ENCODE data around the gene THSD4. TPM values are rescaled to one million over a fixed set of nuclear protein-coding genes. Genes with fewer than 3 reads are reported as not detected.

The THSD4 gene
- total and polyA plus RNA-seq, 9 of the 15 experiments (the other 6 are each of a cell fraction or from before 2014, with no cell fraction given) = 0.04 TPM; not detected in 5

DNA sequence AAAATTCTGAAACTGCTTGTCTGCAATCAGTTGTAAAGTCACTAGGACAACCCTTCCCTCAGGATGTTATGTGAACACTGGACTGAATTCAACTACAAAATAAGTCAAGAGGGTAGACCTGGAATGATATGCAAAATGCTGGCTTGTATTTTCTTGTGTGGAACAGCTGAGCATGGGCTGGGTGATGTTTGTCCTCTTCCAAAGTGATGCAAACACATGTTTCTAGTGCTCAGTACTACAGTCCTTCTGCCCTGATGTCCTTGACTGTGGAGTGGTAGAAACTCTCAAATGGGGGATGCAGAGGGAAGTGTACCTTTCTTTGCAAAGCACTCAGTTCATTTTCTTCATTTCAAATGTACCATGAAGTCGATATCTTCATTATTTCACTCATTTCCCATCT, 258.6 kb downstream of the THSD4 start:
- H3K9ac ChIP-seq (ENCODE audit: insufficient read depth in 1 of 2, low read depth in 2 of 2, low read length in 2 of 2) = no peak overlapping the region
- BruUV-seq (replicated peaks) = no TSS peak
- FAIRE-seq (no peak), DNase-seq (ENCODE audit: extremely low read depth in 1 of 4, low spot score in 3 of 4) (no peak), ATAC-seq (no peak)
- no peaks in the 10 kb centered on the region for H3K9me3 ChIP-seq (replicated peaks; ENCODE audit: control insufficient read depth, insufficient read depth, low read depth, low read length)
- H4K20me1 ChIP-seq (replicated peaks; ENCODE audit: control insufficient read depth, insufficient read depth, low read length) = no peaks in the 10 kb centered on the region
- H3K27ac ChIP-seq (ENCODE audit: extremely low read depth, low read depth, low read length) = no peak overlapping the region
- in situ Hi-C loops (cut with MboI) (no loop called here), intact Hi-C loops (cut with micrococcal nuclease) (no loop called here)
- H3K9me1 ChIP-seq (ENCODE audit: control insufficient read depth, insufficient read depth, low read length) = no peaks in the 10 kb centered on the region
- H2AFZ ChIP-seq (ENCODE audit: low read depth, low read length) = no peak overlapping the region
- no peak overlapping the region for H3K4me2 ChIP-seq (ENCODE audit: insufficient read depth, low read length)
- H3K79me2 ChIP-seq (ENCODE audit: control insufficient read depth, insufficient read depth, low read length) = no peaks in the 10 kb centered on the region
- H3K4me1 ChIP-seq (replicated peaks in 1 of 2; ENCODE audit: control insufficient read depth in 2 of 2, insufficient read depth in 2 of 2, low read length in 2 of 2) = no peaks in the 10 kb centered on the region; a peak in 1 of 5 replicates
- TF ChIP-seq FOXP1 (CRISPR knock-in tag; IDR thresholded peaks at IDR 0.05) (no peak), TRIM28 (IDR thresholded peaks at IDR 0.05) (no peak), ZNF175 (CRISPR knock-in tag; IDR thresholded peaks at IDR 0.05; ENCODE audit: low read depth) (no peak), CBFA2T2 (conservative IDR thresholded peaks at IDR 0.05) (no peak), RBFOX2 (IDR thresholded peaks at IDR 0.05; ENCODE audit: low read depth, low read length) (no peak), CCAR2 (IDR thresholded peaks at IDR 0.05; ENCODE audit: low read depth, low read length) (no peak)
- TF ChIP-seq, protein P1, sequence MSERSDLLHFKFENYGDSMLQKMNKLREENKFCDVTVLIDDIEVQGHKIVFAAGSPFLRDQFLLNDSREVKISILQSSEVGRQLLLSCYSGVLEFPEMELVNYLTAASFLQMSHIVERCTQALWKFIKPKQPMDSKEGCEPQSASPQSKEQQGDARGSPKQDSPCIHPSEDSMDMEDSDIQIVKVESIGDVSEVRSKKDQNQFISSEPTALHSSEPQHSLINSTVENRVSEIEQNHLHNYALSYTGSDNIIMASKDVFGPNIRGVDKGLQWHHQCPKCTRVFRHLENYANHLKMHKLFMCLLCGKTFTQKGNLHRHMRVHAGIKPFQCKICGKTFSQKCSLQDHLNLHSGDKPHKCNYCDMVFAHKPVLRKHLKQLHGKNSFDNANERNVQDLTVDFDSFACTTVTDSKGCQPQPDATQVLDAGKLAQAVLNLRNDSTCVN (CRISPR knock-in tag; IDR thresholded peaks at IDR 0.05) = no peak
- TF ChIP-seq, protein P2, sequence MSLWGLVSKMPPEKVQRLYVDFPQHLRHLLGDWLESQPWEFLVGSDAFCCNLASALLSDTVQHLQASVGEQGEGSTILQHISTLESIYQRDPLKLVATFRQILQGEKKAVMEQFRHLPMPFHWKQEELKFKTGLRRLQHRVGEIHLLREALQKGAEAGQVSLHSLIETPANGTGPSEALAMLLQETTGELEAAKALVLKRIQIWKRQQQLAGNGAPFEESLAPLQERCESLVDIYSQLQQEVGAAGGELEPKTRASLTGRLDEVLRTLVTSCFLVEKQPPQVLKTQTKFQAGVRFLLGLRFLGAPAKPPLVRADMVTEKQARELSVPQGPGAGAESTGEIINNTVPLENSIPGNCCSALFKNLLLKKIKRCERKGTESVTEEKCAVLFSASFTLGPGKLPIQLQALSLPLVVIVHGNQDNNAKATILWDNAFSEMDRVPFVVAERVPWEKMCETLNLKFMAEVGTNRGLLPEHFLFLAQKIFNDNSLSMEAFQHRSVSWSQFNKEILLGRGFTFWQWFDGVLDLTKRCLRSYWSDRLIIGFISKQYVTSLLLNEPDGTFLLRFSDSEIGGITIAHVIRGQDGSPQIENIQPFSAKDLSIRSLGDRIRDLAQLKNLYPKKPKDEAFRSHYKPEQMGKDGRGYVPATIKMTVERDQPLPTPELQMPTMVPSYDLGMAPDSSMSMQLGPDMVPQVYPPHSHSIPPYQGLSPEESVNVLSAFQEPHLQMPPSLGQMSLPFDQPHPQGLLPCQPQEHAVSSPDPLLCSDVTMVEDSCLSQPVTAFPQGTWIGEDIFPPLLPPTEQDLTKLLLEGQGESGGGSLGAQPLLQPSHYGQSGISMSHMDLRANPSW (CRISPR knock-in tag; IDR thresholded peaks at IDR 0.05) = no peak
- WGBS (ENCODE audit: insufficient coverage, low coverage, missing lambda C conversion rate) = 0% methylated on average over 1 of the region's 1 CpG
- H3K36me3 ChIP-seq (ENCODE audit: control insufficient read depth, insufficient read depth, low read length) = no peaks in the 10 kb centered on the region
- POLR2A ChIA-PET = no interaction called here
- CTCF ChIA-PET (ENCODE audit: low intra/inter-chr PET ratio) = no interaction called here
- no peak overlapping the region for H3K4me3 ChIP-seq
- H3K27me3 ChIP-seq (ENCODE audit: control insufficient read depth in 2 of 2, insufficient read depth in 2 of 2, low read length in 2 of 2) = no peaks in the 10 kb centered on the region
